Measurements from ENCODE around the gene NDST1.

GRCh38 chr5:150561192-150561512, 53.2 kb downstream of the NDST1 start:
- TF ChIP-seq CTCF (conservative IDR thresholded peaks at IDR 0.05), result peak; percentile 60
- no peak for TF ChIP-seq ZFX (IDR thresholded peaks at IDR 0.05)
